Ovary (tissue), 3 donors: ENCODE results near the gene ANKZF1.
A peak's percentile ranks its signal among the peaks of the same experiment; 100 is the strongest.

ENCODE experiments used
- CTCF ChIP-seq, 3 donors: fragments of 450-650 bp in 2 of 3; fragments of 200-600 bp in 1 of 3; IDR thresholded peaks; one replicate each; pipeline versions ENCODE4 v1.5.1 to v1.8.0; 2016 to 2022; ENCODE audit warnings: antibody characterized with exemption in 3 of 3, mild to moderate bottlenecking in 1 of 3
- EP300 ChIP-seq: sonication (generic); formaldehyde crosslinking; IDR thresholded peaks from one replicate; pipeline ENCODE4 v1.6.1; 2017; ENCODE audit warnings: antibody characterized with exemption
- POLR2A ChIP-seq: fragments of 450-650 bp; IDR thresholded peaks from one replicate; pipeline ENCODE4 v1.6.1; 2017; ENCODE audit warnings: antibody characterized with exemption, mild to moderate bottlenecking, moderate library complexity
- donor health status: DM: no; HTN: no; CAD: no.

GRCh38 chr2:219277703-219278654 lies 48.4 kb downstream of the ANKZF1 start:
- TF ChIP-seq CTCF (IDR thresholded peaks at IDR 0.05) (peak; percentile 92 to 97 (median 96)), POLR2A (peak; percentile 24), EP300 (no peak)
